Testis (tissue), 3 donors: Measurements from ENCODE around the gene PHOSPHO1. TPM values are rescaled to one million over a fixed set of nuclear protein-coding genes. Genes with fewer than 3 reads are reported as not detected.
"Not testable (repeated sequence)": the region's sequence is repeated elsewhere in the genome, so short reads cannot be mapped to it uniquely, and the experiment has no call there.

Source experiments
- DNase-seq: peaks from one replicate; pipeline ENCODE4 v3.0.0-alpha.2; 2019
- H3K27ac ChIP-seq, 2 donors: fragments of 200-600 bp; sonication (generic); one replicate each; pipeline ENCODE4 v1.5.1; 2019
- H3K27me3 ChIP-seq: fragments of 200-600 bp; sonication (generic); one replicate; pipeline ENCODE4 v1.5.1; 2019
- H3K36me3 ChIP-seq: fragments of 200-600 bp; sonication (generic); one replicate; pipeline ENCODE4 v1.5.1; 2017; ENCODE audit warnings: low read depth; ENCODE audit errors: missing control alignments
- H3K4me1 ChIP-seq: fragments of 200-600 bp; sonication (generic); one replicate; pipeline ENCODE4 v1.5.1; 2019
- H3K4me3 ChIP-seq, 2 donors: fragments of 200-600 bp; sonication (generic); one replicate each; pipeline ENCODE4 v1.5.1; 2017 to 2019
- H3K9me3 ChIP-seq: fragments of 200-600 bp; sonication (generic); one replicate; pipeline ENCODE4 v1.5.1; 2017
- CTCF ChIP-seq, 3 experiments: fragments of 450-650 bp in 2 of 3; fragments of 200-600 bp in 1 of 3; sonication (generic) in 1 of 3; IDR thresholded peaks; one replicate each; pipeline ENCODE4 v1.5.1; 2016 to 2019; ENCODE audit warnings: antibody characterized with exemption in 3 of 3, mild to moderate bottlenecking in 2 of 3, moderate library complexity in 1 of 3
- POLR2A ChIP-seq: fragments of 450-650 bp; IDR thresholded peaks from one replicate; pipeline ENCODE4 v1.6.1; 2017; ENCODE audit warnings: antibody characterized with exemption, mild to moderate bottlenecking, moderate library complexity
- WGBS, 2 donors: methylation state at CpG; one replicate each; pipeline ENCODE4 v1.1.5; 2018; 5-methylcytosine and 5-hydroxymethylcytosine counted together
- intact Hi-C: fragments of 100-400 bp; cut with DNase I; formaldehyde crosslinking; loops from one replicate; pipeline ENCODE4 v1.15.1; 2023; ENCODE audit warnings: low total_unique reads
- polyA plus RNA-seq: library from polyadenylated mRNA; stranded (reverse); fragments of 350-450 nt; fragmentation: Illumina TruSeq; extraction: RNeasy Lipid Tissue Mini Kit (QIAGEN cat#74804); gene quantifications from one replicate; pipeline ENCODE4 v1.2.3, GENCODE V29; 2014; ENCODE audit warnings: low read depth, low replicate concordance; ENCODE audit not compliant: insufficient read depth
- total RNA-seq, 2 donors: library from RNA; depleted of rRNA; stranded (reverse); fragments of >200 nt; gene quantifications; one replicate each; pipeline ENCODE4 v1.2.3, GENCODE V29; 2016

Gene PHOSPHO1
- total and polyA plus RNA-seq, 3 donors from 2014 or later: 35.4 to 138 (median 99.5) TPM

- Histone ChIP-seq H3K9me3 (no peaks in the 10 kb centered on the region), H3K27me3 (no peaks in the 10 kb centered on the region), H3K36me3 (no peaks in the 10 kb centered on the region), H3K4me3 (no peak overlapping the region), H3K4me1 (no peaks in the 10 kb centered on the region), H3K27ac (no peak overlapping the region)
- DNase-seq: no peak
- intact Hi-C loops: no loop called here
- TF ChIP-seq CTCF (IDR thresholded peaks at IDR 0.05) (no peak), POLR2A (no peak)
- WGBS, 2 donors: 78 to 80% methylated on average over 5 of the region's 5 CpGs
Observed at GRCh38 chr17:49269356-49269755, 38.8 kb upstream of the PHOSPHO1 start.

- intact Hi-C loops: no loop called here
- Histone ChIP-seq H3K4me3 (no peak overlapping the region), H3K36me3 (no peaks in the 10 kb centered on the region), H3K4me1 (no peaks in the 10 kb centered on the region), H3K27me3 (no peaks in the 10 kb centered on the region), H3K9me3 (no peaks in the 10 kb centered on the region), H3K27ac (no peak overlapping the region)
- TF ChIP-seq POLR2A (no peak), CTCF (IDR thresholded peaks at IDR 0.05) (no peak)
- 90 to 93% methylated on average over 2 to 3 of the region's 3 CpGs for WGBS, 2 donors
- DNase-seq: no peak
Observed at GRCh38 chr17:49267912-49268311, 37.3 kb upstream of the PHOSPHO1 start.

- WGBS, 2 donors: 91 to 95% methylated on average over 2 of the region's 2 CpGs
- TF ChIP-seq POLR2A: no peak
- no peak for TF ChIP-seq CTCF (IDR thresholded peaks at IDR 0.05)
- H3K4me1 ChIP-seq: no peaks in the 10 kb centered on the region
- H3K4me3 ChIP-seq: no peak overlapping the region
- H3K36me3 ChIP-seq: no peaks in the 10 kb centered on the region
- no peaks in the 10 kb centered on the region for H3K27me3 ChIP-seq
- no peak overlapping the region for H3K27ac ChIP-seq
- no peaks in the 10 kb centered on the region for H3K9me3 ChIP-seq
- DNase-seq: no peak
- intact Hi-C loops: no loop called here
Observed at GRCh38 chr17:49266233-49266632, 35.6 kb upstream of the PHOSPHO1 start.

GRCh38 chr17:49261540-49261939, 31.0 kb upstream of the PHOSPHO1 start:
- intact Hi-C loops, H3K27ac ChIP-seq, H3K9me3 ChIP-seq, H3K27me3 ChIP-seq, H3K36me3 ChIP-seq, H3K4me1 ChIP-seq, DNase-seq, H3K4me3 ChIP-seq: not testable (repeated sequence)
- WGBS, 2 donors: 89% methylated on average over 9 of the region's 9 CpGs

GRCh38 chr17:49260817-49261291, 30.3 kb upstream of the PHOSPHO1 start:
- H3K9me3 ChIP-seq: no peaks in the 10 kb centered on the region
- TF ChIP-seq POLR2A (no peak), CTCF (IDR thresholded peaks at IDR 0.05) (no peak)
- H3K4me3 ChIP-seq: peak overlapping the region; percentile 62 to 68
- no peaks in the 10 kb centered on the region for H3K27me3 ChIP-seq
- intact Hi-C loops: no loop called here
- 42 to 53% methylated on average over 7 to 11 of the region's 11 CpGs for WGBS, 2 donors
- DNase-seq: no peak
- no peaks in the 10 kb centered on the region for H3K36me3 ChIP-seq
- H3K4me1 ChIP-seq: peaks cover 6% of the 10 kb centered on the region
- peak overlapping the region in 1 of 2 donors; percentile 83 for H3K27ac ChIP-seq
